GM18858 (cell line): ENCODE data around the gene PARM1.
"Not testable (repeated sequence)": the region's sequence is repeated elsewhere in the genome, so short reads cannot be mapped to it uniquely, and the experiment has no call there.

Experiments used
- ATAC-seq: cut with Tn5 transposase; IDR thresholded peaks from one replicate; pipeline ENCODE4 v1.9.1; 2021; ENCODE audit not compliant: unreplicated experiment

PARM1 gene

GRCh38 chr4:74982546-74983252 is 49.8 kb downstream of the PARM1 start:
- no peak for ATAC-seq

- no peak for ATAC-seq
These were observed 50.3 kb downstream of the PARM1 start for GRCh38 chr4:74983253-74983635.

DNA sequence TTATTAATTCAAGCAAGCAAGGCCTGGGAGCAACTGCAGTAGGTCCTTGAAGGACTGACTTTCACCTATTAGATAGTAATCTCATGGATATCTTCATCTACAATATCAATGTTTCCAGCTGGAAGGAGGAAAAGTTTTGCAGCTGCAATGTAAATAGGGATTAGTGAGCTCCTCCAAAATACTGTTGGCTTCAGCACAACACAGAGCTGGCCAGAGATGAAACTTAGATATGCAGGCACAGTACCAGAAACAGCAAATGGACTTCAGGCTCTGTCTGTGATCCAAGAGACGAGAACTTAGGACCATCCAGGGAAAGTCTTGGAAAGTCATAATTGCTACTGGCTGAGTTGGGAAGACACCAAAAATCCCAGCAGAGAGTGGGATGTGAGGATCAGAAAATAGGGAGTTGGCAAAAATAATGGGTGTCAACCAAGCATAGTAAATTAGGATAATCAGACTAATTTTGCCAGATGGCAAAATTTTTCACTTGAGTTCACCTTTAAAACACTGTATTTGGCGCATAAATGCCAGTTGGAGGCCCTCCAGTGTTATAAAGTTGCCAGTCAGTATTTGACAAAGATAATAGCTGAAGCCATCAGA is 57.5 kb downstream of the PARM1 start:
- ATAC-seq, result no peak

- ATAC-seq, result not testable (repeated sequence)
These were observed 61.5 kb downstream of the PARM1 start for GRCh38 chr4:74994436-74994835.

DNA sequence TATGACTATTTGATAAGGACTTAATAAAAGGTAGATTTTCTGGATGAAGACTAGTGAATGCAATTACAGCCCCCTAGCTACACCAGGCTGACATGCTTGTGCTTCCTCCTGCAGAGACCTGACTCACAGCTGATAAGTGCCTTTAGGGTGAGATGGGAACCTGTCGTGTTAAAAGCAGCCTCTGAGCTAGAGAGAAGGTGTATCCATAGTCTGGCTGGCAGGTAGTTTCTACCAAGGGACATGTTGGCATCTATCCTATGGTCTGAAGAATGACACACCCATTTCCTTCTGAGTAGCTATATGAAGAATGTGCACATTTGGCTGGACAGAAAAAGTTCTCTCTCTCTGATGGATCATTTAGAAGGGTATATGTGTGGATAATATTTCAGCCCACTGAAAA is 64.1 kb downstream of the PARM1 start:
- ATAC-seq, result no peak

GRCh38 chr4:74997948-74998729 is 65.2 kb downstream of the PARM1 start:
- no peak for ATAC-seq

DNA sequence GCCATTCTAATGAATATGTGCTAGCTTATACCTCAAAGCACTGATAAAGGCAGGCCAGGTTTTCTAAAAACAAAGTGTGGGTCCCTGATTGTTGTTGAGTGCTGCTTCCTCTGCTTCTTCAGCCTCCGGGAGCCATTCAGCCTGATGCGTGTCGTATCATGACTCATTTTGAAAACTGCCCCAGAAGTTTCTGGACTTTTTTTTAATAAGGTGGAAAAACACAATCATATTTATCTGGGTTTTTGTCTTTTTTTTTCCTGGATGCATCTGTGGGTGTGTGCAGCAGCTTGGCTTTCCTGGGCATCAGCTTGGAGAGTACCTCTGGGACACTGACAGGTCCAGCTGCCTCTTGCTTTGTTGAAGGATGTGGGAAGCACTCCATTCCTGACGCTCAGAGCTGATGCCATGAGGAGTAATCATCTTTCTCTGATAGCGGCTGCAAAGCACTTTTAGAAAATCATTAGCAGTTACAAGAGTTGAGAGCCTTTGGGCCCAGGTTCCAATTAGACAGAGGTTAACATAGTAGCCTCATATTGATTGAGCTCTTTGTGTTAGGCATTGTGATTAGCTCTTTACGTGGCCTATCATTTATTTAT is 66.9 kb downstream of the PARM1 start:
- ATAC-seq, result no peak

- ATAC-seq, result no peak
These were observed 69.0 kb downstream of the PARM1 start for GRCh38 chr4:75001871-75002270.

DNA sequence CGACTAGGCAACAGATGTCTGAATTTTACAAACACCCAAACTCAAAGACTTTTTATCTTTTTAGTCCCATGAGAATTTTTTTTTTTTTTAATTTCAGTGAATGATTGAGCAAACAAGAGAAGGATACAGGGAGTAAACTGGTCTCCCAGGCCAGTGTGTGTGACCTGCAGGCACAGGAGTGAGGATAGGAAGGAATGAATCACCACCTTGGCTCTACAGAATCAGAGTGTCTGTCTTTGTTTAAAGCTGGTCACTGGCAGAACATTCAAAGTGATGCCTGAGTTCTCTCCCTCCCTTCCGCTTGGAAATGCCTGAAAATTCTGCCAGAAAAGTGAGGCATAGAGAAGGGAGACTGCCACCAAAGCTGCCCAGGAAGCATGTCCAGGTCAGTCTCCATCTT is 69.5 kb downstream of the PARM1 start:
- no peak for ATAC-seq

DNA sequence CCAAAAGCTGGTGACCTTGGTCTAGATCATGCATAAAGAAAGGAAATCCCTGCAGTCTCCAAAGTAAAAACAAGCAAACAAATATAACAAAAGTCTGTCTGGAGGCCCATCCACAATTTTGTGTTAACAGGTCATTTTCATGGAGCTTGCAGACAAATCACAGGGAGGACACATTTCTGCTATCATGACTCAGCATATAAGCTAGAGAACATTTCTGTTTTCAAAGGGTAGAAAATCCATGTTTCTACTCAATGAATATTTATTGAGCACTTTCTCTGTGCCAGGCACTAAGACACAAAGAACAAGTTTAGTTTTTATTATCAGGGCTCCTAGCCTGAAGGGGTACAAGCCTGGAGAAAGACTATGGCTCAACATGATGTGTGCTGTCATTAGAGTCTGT is 71.1 kb downstream of the PARM1 start:
- ATAC-seq, result no peak

- ATAC-seq, result no peak
These were observed 72.1 kb downstream of the PARM1 start for GRCh38 chr4:75004755-75005668.

DNA sequence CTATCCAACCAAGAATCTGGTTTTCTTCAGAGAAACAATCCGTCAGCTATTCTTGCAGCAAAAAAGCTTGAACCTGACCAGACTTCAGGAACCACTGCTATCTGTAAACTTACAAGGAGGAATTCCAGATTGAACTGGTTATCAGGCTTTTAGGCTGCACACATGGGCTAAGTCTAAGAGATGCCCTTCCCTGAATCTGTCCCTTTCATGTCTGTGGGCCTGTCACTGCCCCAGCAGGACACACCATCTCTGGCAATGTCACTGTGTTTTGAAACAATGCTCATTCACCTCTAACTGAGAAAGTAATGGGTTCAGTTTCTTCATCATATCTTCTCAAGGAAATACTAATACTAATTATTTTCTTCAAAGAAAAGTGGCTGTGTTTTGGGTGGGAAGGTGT is 72.8 kb downstream of the PARM1 start:
- ATAC-seq, result no peak

- no peak for ATAC-seq
These were observed 75.0 kb downstream of the PARM1 start for GRCh38 chr4:75007891-75008290.

DNA sequence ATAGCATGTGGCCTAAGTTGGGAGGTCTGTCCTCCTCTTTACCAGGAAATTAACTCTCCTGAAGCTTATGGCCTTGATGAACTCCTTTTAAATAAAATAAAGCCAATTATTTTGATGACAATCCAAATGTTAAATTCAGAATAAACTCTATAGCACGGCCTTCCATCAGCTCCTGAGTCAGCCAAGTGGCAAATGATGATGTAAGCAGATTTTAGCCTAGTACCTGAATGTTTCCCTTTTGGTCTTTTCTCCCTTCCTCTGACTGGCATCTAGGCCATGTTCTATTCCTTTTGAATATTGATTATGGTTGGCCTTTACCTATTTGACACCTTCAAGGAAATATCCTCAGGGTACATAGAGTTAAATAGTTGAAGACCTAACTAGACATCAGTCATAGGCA is 76.2 kb downstream of the PARM1 start:
- no peak for ATAC-seq

- no peak for ATAC-seq
These were observed 78.3 kb downstream of the PARM1 start for GRCh38 chr4:75011131-75011795.

DNA sequence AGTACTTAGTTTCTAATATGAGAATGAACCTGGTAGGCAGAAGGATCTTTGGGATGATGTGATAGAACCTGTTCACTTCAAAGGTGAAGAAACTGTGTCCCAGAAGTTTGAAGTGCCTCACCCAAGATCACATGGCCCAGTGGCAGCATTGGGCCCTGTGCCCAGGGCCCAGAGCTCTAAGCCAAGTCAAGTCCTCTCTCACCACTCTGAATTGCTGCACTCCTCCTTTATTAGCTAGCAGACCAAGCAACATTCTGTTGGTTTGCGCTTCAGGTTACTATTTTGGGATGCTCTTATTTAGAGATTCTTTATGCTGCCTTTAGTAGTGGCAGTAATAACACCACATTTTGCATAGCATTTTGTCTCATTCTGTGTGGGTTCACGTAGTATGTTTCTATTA is 82.7 kb downstream of the PARM1 start:
- no peak for ATAC-seq

DNA sequence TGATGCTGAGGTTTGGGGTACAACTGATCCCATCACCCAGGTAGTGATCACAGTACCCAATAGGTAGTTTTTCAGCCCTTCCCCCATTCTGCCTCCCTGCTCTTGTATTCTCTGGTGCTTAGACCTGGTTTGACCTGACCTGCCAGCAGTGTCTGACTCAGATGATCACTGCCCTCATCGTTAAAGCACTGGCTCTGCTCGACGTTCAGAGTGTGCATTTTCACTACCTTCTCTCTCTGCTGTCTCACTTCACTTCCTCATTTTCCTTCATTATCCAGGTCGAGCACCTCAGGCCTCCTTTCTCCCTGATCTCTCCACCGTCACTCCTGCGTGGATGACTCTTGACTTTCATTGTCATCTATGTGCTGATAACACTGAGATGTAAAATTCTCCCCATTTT is 83.6 kb downstream of the PARM1 start:
- no peak for ATAC-seq

GRCh38 chr4:75018811-75019479 is 86.0 kb downstream of the PARM1 start:
- ATAC-seq, result no peak

DNA sequence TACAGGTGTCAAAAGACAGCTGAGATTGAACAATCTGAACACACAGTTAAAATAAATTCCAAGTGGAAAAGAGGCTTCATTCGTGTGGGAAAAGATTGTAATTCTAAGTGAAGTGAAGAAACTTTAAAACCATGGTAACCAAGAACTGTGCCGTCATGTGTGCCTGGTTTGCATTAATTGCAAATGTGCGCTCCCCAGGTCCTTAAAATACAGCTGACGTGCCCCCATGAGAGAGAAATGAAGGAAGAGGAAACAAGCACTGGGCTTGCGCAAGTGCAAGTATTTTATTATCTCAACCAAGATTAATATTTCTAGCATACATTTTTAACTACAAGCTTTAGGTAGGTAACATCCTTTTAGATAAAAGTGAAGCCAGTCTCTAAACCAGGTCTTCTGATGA is 92.5 kb downstream of the PARM1 start:
- ATAC-seq, result no peak
